Measurements from ENCODE around the gene DMRTB1.

The DMRTB1 gene

GRCh38 chr1:53509775-53510174, 50.6 kb downstream of the DMRTB1 start:
- no peak for DNase-seq (ENCODE audit: low spot score)

GRCh38 chr1:53510215-53510614, 51.0 kb downstream of the DMRTB1 start:
- DNase-seq (ENCODE audit: low spot score): no peak

- DNase-seq (ENCODE audit: low spot score): no peak
These were observed 52.2 kb downstream of the DMRTB1 start for GRCh38 chr1:53511323-53511932.

GRCh38 chr1:53511933-53512806, 53.0 kb downstream of the DMRTB1 start:
- no peak for DNase-seq (ENCODE audit: low spot score)

GRCh38 chr1:53512807-53513755, 53.9 kb downstream of the DMRTB1 start:
- DNase-seq (ENCODE audit: low spot score): no peak

GRCh38 chr1:53513846-53514245, 54.6 kb downstream of the DMRTB1 start:
- no peak for DNase-seq (ENCODE audit: low spot score)

- no peak for DNase-seq (ENCODE audit: low spot score)
These were observed 55.2 kb downstream of the DMRTB1 start for GRCh38 chr1:53514436-53514835.

- no peak for DNase-seq (ENCODE audit: low spot score)
These were observed 57.0 kb downstream of the DMRTB1 start for GRCh38 chr1:53516181-53516580.

Data from germinal center (tissue), 1 donor.